ENCODE measurements around the gene ADAP1. TPM values are rescaled to one million over a fixed set of nuclear protein-coding genes. Genes with fewer than 3 reads are reported as not detected.

The ADAP1 gene
- total and polyA plus RNA-seq, 2 of the 8 experiments (the other 6 are each of a cell fraction or from before 2014, with no cell fraction given) = 5.8 to 6.1 TPM

DNA sequence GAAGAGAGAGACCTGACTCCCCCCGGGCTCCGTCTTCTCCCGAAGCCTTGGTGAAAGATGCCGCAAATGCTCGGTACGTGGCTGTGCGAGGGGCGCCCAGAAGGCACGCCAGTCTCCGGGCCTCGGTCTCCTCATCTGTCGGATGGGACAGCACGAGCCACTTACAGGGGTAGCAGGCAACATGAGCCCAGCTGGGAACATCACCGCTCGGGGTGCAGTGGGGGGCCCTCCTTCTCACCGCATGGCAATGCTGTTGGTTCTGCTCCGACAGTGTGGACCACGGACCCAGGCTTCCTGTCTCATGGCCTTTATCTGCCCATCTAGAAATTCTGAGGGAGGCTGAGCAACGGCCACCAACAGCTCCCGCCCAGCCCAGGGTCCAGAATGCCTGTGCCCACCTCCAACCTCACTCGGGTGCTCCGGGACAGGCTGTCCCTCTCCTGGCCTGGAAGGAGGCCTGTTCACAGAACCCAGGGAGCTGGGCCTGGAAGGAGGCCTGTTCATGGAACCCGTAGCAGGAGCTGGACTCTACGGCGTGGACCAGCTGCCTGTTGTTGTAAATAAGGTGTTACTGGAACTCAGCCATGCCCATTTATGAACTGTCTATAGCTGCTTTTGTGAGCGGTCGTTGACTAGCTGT lies 15.8 kb downstream of the ADAP1 start:
- 96% methylated on average over 27 of the region's 27 CpGs; no CpG with 5 or more reads in 1 of the 2 experiments for WGBS, 2 experiments (ENCODE audit: extremely low coverage in 1 of 2, insufficient coverage in 1 of 2, insufficient read length in 1 of 2, insufficient replicate concordance in 2 of 2, low coverage in 1 of 2, low lambda C conversion rate in 2 of 2, missing lambda C conversion rate in 1 of 2)

More for the DNA sequence above, 15.8 kb downstream of the ADAP1 start:
- no peak overlapping the region for H3K4ac ChIP-seq (replicated peaks; ENCODE audit: insufficient read length, low read depth, low read length)
- H4K5ac ChIP-seq (ENCODE audit: insufficient read length, low read depth, low read length) = no peak overlapping the region
- H2AFZ ChIP-seq (ENCODE audit: low read length) = no peak overlapping the region
- TF ChIP-seq EP300 (IDR thresholded peaks at IDR 0.05; ENCODE audit: borderline replicate concordance in 1 of 2, low read depth in 2 of 2, low read length in 2 of 2) (no peak), RFX5 (IDR thresholded peaks at IDR 0.05; ENCODE audit: borderline replicate concordance, low read depth, low read length) (no peak), JUN (IDR thresholded peaks at IDR 0.05; ENCODE audit: low read depth, low read length) (no peak), HDAC2 (IDR thresholded peaks at IDR 0.05; ENCODE audit: borderline replicate concordance in 1 of 2, low read depth in 2 of 2, low read length in 2 of 2) (no peak), JUND (IDR thresholded peaks at IDR 0.05; ENCODE audit: low read length) (no peak), YY1 (IDR thresholded peaks at IDR 0.05; ENCODE audit: low read depth, low read length) (no peak), SUZ12 (IDR thresholded peaks at IDR 0.05; ENCODE audit: low read length) (no peak)
- no peak overlapping the region for H2BK120ac ChIP-seq (replicated peaks; ENCODE audit: low read depth, low read length)
- no peak overlapping the region for H4K91ac ChIP-seq (replicated peaks; ENCODE audit: insufficient read length, low read length)
- peaks cover 0 to 4% (median 0%) of the 10 kb centered on the region in 4 experiments; a peak in 2 of 7 replicates for H3K27me3 ChIP-seq (replicated peaks in 1 of 4; ENCODE audit: control insufficient read depth in 3 of 4, extremely low read depth in 1 of 4, insufficient read depth in 3 of 4, low read length in 3 of 4)
- no peak overlapping the region for H3K4me3 ChIP-seq (ENCODE audit: extremely low read depth in 1 of 4, insufficient read depth in 2 of 4, low read depth in 3 of 4, low read length in 4 of 4)
- no peaks in the 10 kb centered on the region for H4K20me1 ChIP-seq (replicated peaks in 1 of 2; ENCODE audit: control insufficient read depth in 1 of 2, insufficient read depth in 2 of 2, low read length in 2 of 2)
- ChIA-PET POLR2A (ENCODE audit: partially characterized antibody) (interaction anchor here (1.1 kb wide), 1 partner anchor 127 kb away, joined by 3 read pairs; no protein-coding TSS in a partner anchor), CTCF (ENCODE audit: partially characterized antibody) (interaction anchor here (0.7 to 1.9 kb wide), 3 partner anchors 43 to 127 kb away, joined by 3 to 9 read pairs (median 5); no protein-coding TSS in a partner anchor)
- DNase-seq (ENCODE audit: low read depth in 1 of 2, low spot score in 2 of 2) = no peak
- no peak overlapping the region for H3K56ac ChIP-seq (replicated peaks; ENCODE audit: insufficient read length, low read depth, low read length)
- no peak for FAIRE-seq
- no peak overlapping the region for H3K14ac ChIP-seq (ENCODE audit: insufficient read length)
- H2BK12ac ChIP-seq (ENCODE audit: low read depth, low read length) = no peak overlapping the region
- no peak overlapping the region for H3K9ac ChIP-seq (replicated peaks in 1 of 4; ENCODE audit: extremely low read depth in 1 of 4, low read depth in 3 of 4, low read length in 3 of 4)
- no peak overlapping the region for H2BK15ac ChIP-seq (ENCODE audit: low read length)
- no peak overlapping the region for H4K8ac ChIP-seq (ENCODE audit: extremely low read depth, insufficient read depth, low read length)
- H3K36me3 ChIP-seq (ENCODE audit: control insufficient read depth in 2 of 4, insufficient read depth in 4 of 4, low read length in 3 of 4) = no peaks in the 10 kb centered on the region
- H3K79me2 ChIP-seq (ENCODE audit: control insufficient read depth in 1 of 2, insufficient read depth in 2 of 2, low read length in 2 of 2) = no peaks in the 10 kb centered on the region
- H2BK20ac ChIP-seq (ENCODE audit: low read length) = no peak overlapping the region
- H3K27ac ChIP-seq (ENCODE audit: low read depth, low read length) = no peak overlapping the region
- H2BK5ac ChIP-seq (ENCODE audit: low read depth, low read length) = no peak overlapping the region
- H3K18ac ChIP-seq (ENCODE audit: extremely low read depth, low read length) = no peak overlapping the region
- H3K9me3 ChIP-seq (ENCODE audit: insufficient read depth in 2 of 2, low read depth in 1 of 2, low read length in 1 of 2) = no peaks in the 10 kb centered on the region
- H3K23ac ChIP-seq (ENCODE audit: insufficient read length) = no peak overlapping the region
- no peak overlapping the region for H2AK5ac ChIP-seq (ENCODE audit: low read depth, low read length)
- no peaks in the 10 kb centered on the region for H3K23me2 ChIP-seq (ENCODE audit: low read depth, low read length)
- H3K4me2 ChIP-seq (ENCODE audit: insufficient read depth in 1 of 2, low read depth in 2 of 2, low read length in 2 of 2) = no peak overlapping the region
- no peaks in the 10 kb centered on the region for H3K79me1 ChIP-seq (ENCODE audit: low read depth, low read length)
- H3K4me1 ChIP-seq (replicated peaks in 1 of 4; ENCODE audit: control insufficient read depth in 3 of 4, insufficient read depth in 4 of 4, low read length in 3 of 4) = no peaks in the 10 kb centered on the region; a peak in 3 of 7 replicates
